ENCODE measurements around the gene PLIN1.

DNA sequence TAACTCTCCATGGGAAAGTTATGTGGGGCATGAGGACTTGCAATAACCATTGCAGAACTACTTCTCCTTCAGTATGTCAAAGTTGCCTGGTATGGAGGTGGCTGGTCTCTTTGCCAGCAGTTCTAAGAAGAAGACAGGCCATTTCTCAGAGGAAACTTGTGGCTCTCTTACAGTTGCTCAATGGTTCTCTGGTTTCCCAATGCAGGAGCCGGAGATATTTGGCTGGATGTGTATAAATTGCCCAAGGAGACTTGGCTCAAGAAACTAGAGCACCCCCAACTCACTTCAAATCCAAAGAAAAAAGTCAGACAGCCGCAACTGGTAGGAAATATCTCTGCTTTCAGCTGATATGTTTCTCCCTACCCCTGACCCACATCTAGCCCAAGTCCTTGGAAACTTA is 35.6 kb upstream of the PLIN1 start:
- TF ChIP-seq, protein P1, sequence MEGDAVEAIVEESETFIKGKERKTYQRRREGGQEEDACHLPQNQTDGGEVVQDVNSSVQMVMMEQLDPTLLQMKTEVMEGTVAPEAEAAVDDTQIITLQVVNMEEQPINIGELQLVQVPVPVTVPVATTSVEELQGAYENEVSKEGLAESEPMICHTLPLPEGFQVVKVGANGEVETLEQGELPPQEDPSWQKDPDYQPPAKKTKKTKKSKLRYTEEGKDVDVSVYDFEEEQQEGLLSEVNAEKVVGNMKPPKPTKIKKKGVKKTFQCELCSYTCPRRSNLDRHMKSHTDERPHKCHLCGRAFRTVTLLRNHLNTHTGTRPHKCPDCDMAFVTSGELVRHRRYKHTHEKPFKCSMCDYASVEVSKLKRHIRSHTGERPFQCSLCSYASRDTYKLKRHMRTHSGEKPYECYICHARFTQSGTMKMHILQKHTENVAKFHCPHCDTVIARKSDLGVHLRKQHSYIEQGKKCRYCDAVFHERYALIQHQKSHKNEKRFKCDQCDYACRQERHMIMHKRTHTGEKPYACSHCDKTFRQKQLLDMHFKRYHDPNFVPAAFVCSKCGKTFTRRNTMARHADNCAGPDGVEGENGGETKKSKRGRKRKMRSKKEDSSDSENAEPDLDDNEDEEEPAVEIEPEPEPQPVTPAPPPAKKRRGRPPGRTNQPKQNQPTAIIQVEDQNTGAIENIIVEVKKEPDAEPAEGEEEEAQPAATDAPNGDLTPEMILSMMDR (IDR thresholded peaks at IDR 0.05), result no peak
- TF ChIP-seq EZH2 (IDR thresholded peaks at IDR 0.05; ENCODE audit: borderline replicate concordance, insufficient read depth, low read depth, low read length, poor library complexity, severe bottlenecking), result no peak
